Measurements from ENCODE around the gene ZNF189. TPM values are rescaled to one million over a fixed set of nuclear protein-coding genes. Genes with fewer than 3 reads are reported as not detected.

Gene ZNF189
- total RNA-seq, 1 donor from 2014 or later = 30.1 TPM

DNA sequence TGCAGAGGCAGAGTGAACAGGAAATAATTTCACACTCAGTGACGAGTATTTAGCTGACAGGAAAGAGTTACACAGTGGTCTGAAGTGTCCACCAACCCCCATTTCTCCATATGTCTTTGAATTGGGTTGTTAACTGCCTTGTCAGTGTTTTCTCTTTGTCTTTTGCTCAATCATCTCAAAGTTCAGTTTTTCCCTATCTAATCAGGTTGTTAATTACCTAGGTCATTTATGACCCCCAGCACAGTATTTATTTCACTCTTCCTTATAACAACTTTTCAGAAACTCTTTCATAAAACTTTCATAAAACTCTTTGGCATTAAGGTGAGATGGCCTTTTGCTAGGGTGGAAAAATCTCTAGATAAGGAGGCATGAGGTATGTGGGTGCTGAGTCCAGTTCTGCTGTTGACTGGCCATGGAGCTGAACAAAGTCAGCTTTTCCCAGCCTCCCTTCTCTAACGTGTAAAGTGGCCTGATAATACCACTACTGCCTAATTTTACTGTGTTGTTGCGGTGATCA is 42.1 kb downstream of the ZNF189 start:
- Mint-ChIP-seq H3K27ac (ENCODE audit: unreplicated experiment) (no peak overlapping the region), H3K4me1 (ENCODE audit: low read depth, unreplicated experiment) (peaks cover 8% of the 10 kb centered on the region), H3K27me3 (ENCODE audit: unreplicated experiment) (no peaks in the 10 kb centered on the region), H3K9me3 (ENCODE audit: unreplicated experiment) (no peaks in the 10 kb centered on the region), H3K36me3 (ENCODE audit: unreplicated experiment) (no peaks in the 10 kb centered on the region), H3K4me3 (ENCODE audit: unreplicated experiment) (no peak overlapping the region)
- TF ChIP-seq, protein P1, sequence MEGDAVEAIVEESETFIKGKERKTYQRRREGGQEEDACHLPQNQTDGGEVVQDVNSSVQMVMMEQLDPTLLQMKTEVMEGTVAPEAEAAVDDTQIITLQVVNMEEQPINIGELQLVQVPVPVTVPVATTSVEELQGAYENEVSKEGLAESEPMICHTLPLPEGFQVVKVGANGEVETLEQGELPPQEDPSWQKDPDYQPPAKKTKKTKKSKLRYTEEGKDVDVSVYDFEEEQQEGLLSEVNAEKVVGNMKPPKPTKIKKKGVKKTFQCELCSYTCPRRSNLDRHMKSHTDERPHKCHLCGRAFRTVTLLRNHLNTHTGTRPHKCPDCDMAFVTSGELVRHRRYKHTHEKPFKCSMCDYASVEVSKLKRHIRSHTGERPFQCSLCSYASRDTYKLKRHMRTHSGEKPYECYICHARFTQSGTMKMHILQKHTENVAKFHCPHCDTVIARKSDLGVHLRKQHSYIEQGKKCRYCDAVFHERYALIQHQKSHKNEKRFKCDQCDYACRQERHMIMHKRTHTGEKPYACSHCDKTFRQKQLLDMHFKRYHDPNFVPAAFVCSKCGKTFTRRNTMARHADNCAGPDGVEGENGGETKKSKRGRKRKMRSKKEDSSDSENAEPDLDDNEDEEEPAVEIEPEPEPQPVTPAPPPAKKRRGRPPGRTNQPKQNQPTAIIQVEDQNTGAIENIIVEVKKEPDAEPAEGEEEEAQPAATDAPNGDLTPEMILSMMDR (IDR thresholded peaks at IDR 0.05; ENCODE audit: partially characterized antibody, unreplicated experiment) = no peak
- no peak for DNase-seq

GRCh38 chr9:101442318-101442717 is 43.7 kb downstream of the ZNF189 start:
- H3K27ac Mint-ChIP-seq (ENCODE audit: unreplicated experiment) = no peak overlapping the region
- no peak overlapping the region for H3K4me3 Mint-ChIP-seq (ENCODE audit: unreplicated experiment)
- no peaks in the 10 kb centered on the region for H3K9me3 Mint-ChIP-seq (ENCODE audit: unreplicated experiment)
- TF ChIP-seq, protein P1 (IDR thresholded peaks at IDR 0.05; ENCODE audit: partially characterized antibody, unreplicated experiment) = no peak
- H3K27me3 Mint-ChIP-seq (ENCODE audit: unreplicated experiment) = no peaks in the 10 kb centered on the region
- H3K4me1 Mint-ChIP-seq (ENCODE audit: low read depth, unreplicated experiment) = peaks cover 8% of the 10 kb centered on the region
- H3K36me3 Mint-ChIP-seq (ENCODE audit: unreplicated experiment) = no peaks in the 10 kb centered on the region
- no peak for DNase-seq

- no peak for DNase-seq
- H3K4me3 Mint-ChIP-seq (ENCODE audit: unreplicated experiment) = no peak overlapping the region
- H3K27ac Mint-ChIP-seq (ENCODE audit: unreplicated experiment) = no peak overlapping the region
- no peaks in the 10 kb centered on the region for H3K27me3 Mint-ChIP-seq (ENCODE audit: unreplicated experiment)
- peaks cover 8% of the 10 kb centered on the region for H3K4me1 Mint-ChIP-seq (ENCODE audit: low read depth, unreplicated experiment)
- no peaks in the 10 kb centered on the region for H3K9me3 Mint-ChIP-seq (ENCODE audit: unreplicated experiment)
- no peaks in the 10 kb centered on the region for H3K36me3 Mint-ChIP-seq (ENCODE audit: unreplicated experiment)
- TF ChIP-seq, protein P1 (IDR thresholded peaks at IDR 0.05; ENCODE audit: partially characterized antibody, unreplicated experiment) = no peak
Measured at GRCh38 chr9:101442736-101443135, 44.1 kb downstream of the ZNF189 start.

- TF ChIP-seq, protein P1 (IDR thresholded peaks at IDR 0.05; ENCODE audit: partially characterized antibody, unreplicated experiment) = no peak
- Mint-ChIP-seq H3K27me3 (ENCODE audit: unreplicated experiment) (no peaks in the 10 kb centered on the region), H3K36me3 (ENCODE audit: unreplicated experiment) (no peaks in the 10 kb centered on the region), H3K4me1 (ENCODE audit: low read depth, unreplicated experiment) (peaks cover 8% of the 10 kb centered on the region), H3K27ac (ENCODE audit: unreplicated experiment) (no peak overlapping the region), H3K9me3 (ENCODE audit: unreplicated experiment) (no peaks in the 10 kb centered on the region), H3K4me3 (ENCODE audit: unreplicated experiment) (no peak overlapping the region)
- no peak for DNase-seq
Measured at GRCh38 chr9:101443364-101443771, 44.7 kb downstream of the ZNF189 start.

GRCh38 chr9:101445353-101446029 is 46.8 kb downstream of the ZNF189 start:
- peaks cover 2% of the 10 kb centered on the region for H3K9me3 Mint-ChIP-seq (ENCODE audit: unreplicated experiment)
- DNase-seq = no peak
- no peak overlapping the region for H3K4me3 Mint-ChIP-seq (ENCODE audit: unreplicated experiment)
- peaks cover 8% of the 10 kb centered on the region for H3K4me1 Mint-ChIP-seq (ENCODE audit: low read depth, unreplicated experiment)
- no peak overlapping the region for H3K27ac Mint-ChIP-seq (ENCODE audit: unreplicated experiment)
- no peaks in the 10 kb centered on the region for H3K36me3 Mint-ChIP-seq (ENCODE audit: unreplicated experiment)
- peaks cover 2% of the 10 kb centered on the region for H3K27me3 Mint-ChIP-seq (ENCODE audit: unreplicated experiment)
- TF ChIP-seq, protein P1 (IDR thresholded peaks at IDR 0.05; ENCODE audit: partially characterized antibody, unreplicated experiment) = no peak
